ENCODE measurements around the gene SESTD1. TPM values are rescaled to one million over a fixed set of nuclear protein-coding genes. Genes with fewer than 3 reads are reported as not detected.
"Not testable (repeated sequence)": the region's sequence is repeated elsewhere in the genome, so short reads cannot be mapped to it uniquely, and the experiment has no call there.

The SESTD1 gene
- total RNA-seq, 2 experiments from 2014 or later = 11.6 to 13.1 TPM

GRCh38 chr2:179106342-179106675 lies 158.3 kb downstream of the SESTD1 start:
- Mint-ChIP-seq H3K27me3 (no peaks in the 10 kb centered on the region), H3K27ac (no peak overlapping the region), H3K9me3 (no peaks in the 10 kb centered on the region), H3K4me3 (no peak overlapping the region), H3K4me1 (ENCODE audit: low read depth) (peaks cover 22% of the 10 kb centered on the region), H3K36me3 (no peaks in the 10 kb centered on the region)
- ChIA-PET CTCF (interaction anchor here (0.6 to 3.2 kb wide), 2 partner anchors 23 to 342 kb away, joined by 3 to 7 read pairs; no protein-coding TSS in a partner anchor), POLR2A (interaction anchor here (1.2 kb wide), 1 partner anchor 75 kb away, joined by 3 read pairs; no protein-coding TSS in a partner anchor)
- intact Hi-C loops (cut with micrococcal nuclease) = loop anchor here (2.0 to 5.0 kb wide), 2 partner anchors 59 to 592 kb away; no protein-coding TSS in a partner anchor
- no peak for DNase-seq

GRCh38 chr2:179104736-179105135 lies 159.9 kb downstream of the SESTD1 start:
- Mint-ChIP-seq H3K4me1 (ENCODE audit: low read depth) (peaks cover 22% of the 10 kb centered on the region), H3K9me3 (no peaks in the 10 kb centered on the region), H3K27ac (no peak overlapping the region), H3K27me3 (no peaks in the 10 kb centered on the region), H3K4me3 (no peak overlapping the region), H3K36me3 (no peaks in the 10 kb centered on the region)
- no peak for DNase-seq
- ChIA-PET POLR2A (no interaction called here), CTCF (interaction anchor here (3.2 kb wide), 1 partner anchor 25 kb away, joined by 7 read pairs; no protein-coding TSS in a partner anchor)
- intact Hi-C loops (cut with micrococcal nuclease) = loop anchor here (5.0 kb wide), 1 partner anchor 57 kb away; no protein-coding TSS in a partner anchor

GRCh38 chr2:179098080-179098689 lies 166.4 kb downstream of the SESTD1 start:
- H3K36me3 Mint-ChIP-seq = no peaks in the 10 kb centered on the region
- H3K4me1 Mint-ChIP-seq (ENCODE audit: low read depth) = peaks cover 11% of the 10 kb centered on the region
- H3K27me3 Mint-ChIP-seq = no peaks in the 10 kb centered on the region
- no peak for DNase-seq
- H3K27ac Mint-ChIP-seq = no peak overlapping the region
- POLR2A ChIA-PET = no interaction called here
- intact Hi-C loops (cut with micrococcal nuclease) = no loop called here
- no peaks in the 10 kb centered on the region for H3K9me3 Mint-ChIP-seq
- CTCF ChIA-PET = interaction anchor here (1.7 kb wide), 1 partner anchor 31 kb away, joined by 4 read pairs; no protein-coding TSS in a partner anchor
- no peak overlapping the region for H3K4me3 Mint-ChIP-seq

- intact Hi-C loops (cut with micrococcal nuclease) = no loop called here
- DNase-seq = no peak
- no peak overlapping the region for H3K4me3 Mint-ChIP-seq
- POLR2A ChIA-PET = no interaction called here
- no peaks in the 10 kb centered on the region for H3K36me3 Mint-ChIP-seq
- no peaks in the 10 kb centered on the region for H3K27me3 Mint-ChIP-seq
- H3K27ac Mint-ChIP-seq = no peak overlapping the region
- no peaks in the 10 kb centered on the region for H3K9me3 Mint-ChIP-seq
- peaks cover 11% of the 10 kb centered on the region for H3K4me1 Mint-ChIP-seq (ENCODE audit: low read depth)
- CTCF ChIA-PET = interaction anchor here (1.2 kb wide), 1 partner anchor 33 kb away, joined by 3 read pairs; no protein-coding TSS in a partner anchor
Measured at GRCh38 chr2:179097131-179097530, 167.5 kb downstream of the SESTD1 start.

GRCh38 chr2:179096090-179096489 lies 168.5 kb downstream of the SESTD1 start:
- ChIA-PET CTCF (interaction anchor here (1.2 kb wide), 1 partner anchor 34 kb away, joined by 3 read pairs; no protein-coding TSS in a partner anchor), POLR2A (no interaction called here)
- Mint-ChIP-seq H3K9me3 (no peaks in the 10 kb centered on the region), H3K27ac (no peak overlapping the region), H3K36me3 (no peaks in the 10 kb centered on the region), H3K4me3 (no peak overlapping the region), H3K27me3 (no peaks in the 10 kb centered on the region), H3K4me1 (ENCODE audit: low read depth) (peaks cover 11% of the 10 kb centered on the region)
- intact Hi-C loops (cut with micrococcal nuclease) = no loop called here
- peak; percentile 21 for DNase-seq

GRCh38 chr2:179092912-179093311 lies 171.7 kb downstream of the SESTD1 start:
- CTCF ChIA-PET, H3K27me3 Mint-ChIP-seq: not testable (repeated sequence)

GRCh38 chr2:179082697-179083096 lies 181.9 kb downstream of the SESTD1 start:
- Mint-ChIP-seq H3K9me3 (peaks cover 19% of the 10 kb centered on the region), H3K4me3 (no peak overlapping the region), H3K36me3 (peaks cover 2% of the 10 kb centered on the region), H3K27me3 (no peaks in the 10 kb centered on the region), H3K4me1 (ENCODE audit: low read depth) (peaks cover 4% of the 10 kb centered on the region), H3K27ac (no peak overlapping the region)
- DNase-seq = no peak
- intact Hi-C loops (cut with micrococcal nuclease) = no loop called here
- ChIA-PET POLR2A (no interaction called here), CTCF (no interaction called here)

More at GRCh38 chr2:179092912-179093311, 171.7 kb downstream of the SESTD1 start:
- POLR2A ChIA-PET; H3K9me3 Mint-ChIP-seq; H3K36me3 Mint-ChIP-seq; DNase-seq; H3K27ac Mint-ChIP-seq; H3K4me3 Mint-ChIP-seq; intact Hi-C loops (cut with micrococcal nuclease): not testable (repeated sequence)
- peaks cover 11% of the 10 kb centered on the region for H3K4me1 Mint-ChIP-seq (ENCODE audit: low read depth)

GRCh38 chr2:179081954-179082353 lies 182.7 kb downstream of the SESTD1 start:
- Mint-ChIP-seq H3K4me3 (no peak overlapping the region), H3K27me3 (no peaks in the 10 kb centered on the region), H3K4me1 (ENCODE audit: low read depth) (peaks cover 4% of the 10 kb centered on the region), H3K27ac (no peak overlapping the region), H3K36me3 (peaks cover 2% of the 10 kb centered on the region), H3K9me3 (peaks cover 25% of the 10 kb centered on the region)
- POLR2A ChIA-PET = no interaction called here
- intact Hi-C loops (cut with micrococcal nuclease) = no loop called here
- CTCF ChIA-PET = no interaction called here
- DNase-seq = no peak

GRCh38 chr2:179072527-179072926 lies 192.1 kb downstream of the SESTD1 start:
- H3K27ac Mint-ChIP-seq = no peak overlapping the region
- no peak overlapping the region for H3K4me3 Mint-ChIP-seq
- no peaks in the 10 kb centered on the region for H3K27me3 Mint-ChIP-seq
- no peaks in the 10 kb centered on the region for H3K4me1 Mint-ChIP-seq (ENCODE audit: low read depth)
- peaks cover 6% of the 10 kb centered on the region for H3K9me3 Mint-ChIP-seq
- CTCF ChIA-PET = no interaction called here
- no peak for DNase-seq
- intact Hi-C loops (cut with micrococcal nuclease) = no loop called here
- POLR2A ChIA-PET = no interaction called here
- H3K36me3 Mint-ChIP-seq = peaks cover 3% of the 10 kb centered on the region

- Mint-ChIP-seq H3K4me3 (no peak overlapping the region), H3K36me3 (peaks cover 3% of the 10 kb centered on the region), H3K4me1 (ENCODE audit: low read depth) (no peaks in the 10 kb centered on the region), H3K27ac (no peak overlapping the region), H3K9me3 (peaks cover 2% of the 10 kb centered on the region), H3K27me3 (no peaks in the 10 kb centered on the region)
- intact Hi-C loops (cut with micrococcal nuclease) = no loop called here
- no peak for DNase-seq
- ChIA-PET CTCF (no interaction called here), POLR2A (no interaction called here)
Measured at GRCh38 chr2:179071810-179072355, 192.7 kb downstream of the SESTD1 start.

- POLR2A ChIA-PET = no interaction called here
- Mint-ChIP-seq H3K27ac (no peak overlapping the region), H3K4me3 (no peak overlapping the region), H3K4me1 (ENCODE audit: low read depth) (no peaks in the 10 kb centered on the region), H3K9me3 (peaks cover 2% of the 10 kb centered on the region), H3K36me3 (no peaks in the 10 kb centered on the region), H3K27me3 (no peaks in the 10 kb centered on the region)
- intact Hi-C loops (cut with micrococcal nuclease) = no loop called here
- CTCF ChIA-PET = no interaction called here
- no peak for DNase-seq
Measured at GRCh38 chr2:179070895-179071294, 193.7 kb downstream of the SESTD1 start.

- POLR2A ChIA-PET = no interaction called here
- Mint-ChIP-seq H3K9me3 (peaks cover 2% of the 10 kb centered on the region), H3K4me1 (ENCODE audit: low read depth) (no peaks in the 10 kb centered on the region), H3K27me3 (no peaks in the 10 kb centered on the region), H3K27ac (no peak overlapping the region), H3K4me3 (no peak overlapping the region), H3K36me3 (no peaks in the 10 kb centered on the region)
- DNase-seq = no peak
- intact Hi-C loops (cut with micrococcal nuclease) = no loop called here
- CTCF ChIA-PET = no interaction called here
Measured at GRCh38 chr2:179069685-179070084, 194.9 kb downstream of the SESTD1 start.
